GM12878 (cell line): ENCODE results near the gene ATXN2. TPM values are rescaled to one million over a fixed set of nuclear protein-coding genes. Genes with fewer than 3 reads are reported as not detected.

Experiments
- ATAC-seq: fragments of 200-7000 bp; cut with Tn5 transposase; 3 replicates; pipeline ENCODE4 v1.9.1; 2020; ENCODE audit warnings: mild to moderate bottlenecking, moderate library complexity
- BruUV-seq: library from RNA; stranded (reverse); fragments of 400-500 nt; replicated peaks from 2 replicates; lab custom pipeline; 2021; lab: Mats Ljungman, UMichigan
- CTCF ChIA-PET: fragments of 300-600 bp; sonication (Branson Sonifier 250); formaldehyde crosslinking; extraction: SDS; loops from one replicate; lab custom pipeline; 2021; ENCODE audit warnings: inconsistent platforms; lab: Yijun Ruan, JAX
- POLR2A ChIA-PET: fragments of 350-600 bp; formaldehyde crosslinking; extraction: SDS; loops from one replicate; lab custom pipeline; 2021; ENCODE audit warnings: inconsistent platforms; lab: Charles Lee
- RAD21 ChIA-PET: fragments of 300-600 bp; sonication (Branson Sonifier 250); formaldehyde crosslinking; loops from one replicate; lab custom pipeline; 2023; ENCODE audit warnings: antibody characterized with exemption; ENCODE audit not compliant: unreplicated experiment; lab: Charles Lee
- SMC1A ChIA-PET: fragments of 300-600 bp; sonication (Branson Sonifier 250); formaldehyde crosslinking; loops from one replicate; lab custom pipeline; 2023; ENCODE audit not compliant: unreplicated experiment, uncharacterized antibody; lab: Charles Lee
- DNase-seq: peaks from one replicate; pipeline ENCODE4 v3.0.0-alpha.2; 2011; ENCODE audit warnings: low read depth, low spot score
- FAIRE-seq: peaks from 3 replicates; lab custom pipeline; 2011; peaks lifted over from hg19 to GRCh38; lab: Jason Lieb, UNC
- H2AFZ ChIP-seq: 2 replicates; pipeline ENCODE4 v1.6.0; 2011; ENCODE audit warnings: low read depth, low read length, control low read depth; ENCODE audit not compliant: control insufficient read depth
- H3K27ac ChIP-seq: 2 replicates; pipeline ENCODE4 v1.5.1; 2011; ENCODE audit warnings: control low read depth; ENCODE audit not compliant: control insufficient read depth, insufficient read depth
- H3K27me3 ChIP-seq, 2 experiments: replicated peaks in 1 of 2; 2 replicates each; pipeline versions ENCODE4 v1.6.0 to v1.6.1; 2011; ENCODE audit warnings: low read length in 1 of 2; ENCODE audit not compliant: control insufficient read depth in 2 of 2, insufficient read depth in 2 of 2
- H3K36me3 ChIP-seq, 2 experiments: 2 replicates each; pipeline ENCODE4 v1.5.1; 2011; ENCODE audit warnings: low read length in 1 of 2; ENCODE audit not compliant: control insufficient read depth in 2 of 2, insufficient read depth in 2 of 2
- H3K4me1 ChIP-seq: 2 replicates; pipeline ENCODE4 v1.6.1; 2011; ENCODE audit warnings: mild to moderate bottlenecking, low read length, moderate library complexity, mixed read lengths; ENCODE audit not compliant: control insufficient read depth, insufficient read depth
- H3K4me2 ChIP-seq: 2 replicates; pipeline ENCODE4 v1.6.0; 2011; ENCODE audit warnings: control low read depth; ENCODE audit not compliant: control insufficient read depth, insufficient read depth
- H3K4me3 ChIP-seq: fragments of 200-600 bp; sonication (generic); 2 replicates; pipeline ENCODE4 v1.5.1; 2016
- H3K79me2 ChIP-seq: 2 replicates; pipeline ENCODE4 v1.6.0; 2011; ENCODE audit warnings: low read length; ENCODE audit not compliant: control insufficient read depth, insufficient read depth
- H3K9ac ChIP-seq: 2 replicates; pipeline ENCODE4 v1.8.0; 2011; ENCODE audit warnings: low read length, control low read depth, mixed read lengths; ENCODE audit not compliant: control insufficient read depth, insufficient read depth
- H3K9me3 ChIP-seq: replicated peaks from 3 replicates; pipeline ENCODE4 v1.5.1; 2011; ENCODE audit warnings: mild to moderate bottlenecking, low read length; ENCODE audit not compliant: control insufficient read depth, insufficient read depth
- H4K20me1 ChIP-seq: 2 replicates; pipeline ENCODE4 v1.6.0; 2011; ENCODE audit not compliant: control insufficient read depth, insufficient read depth
- ASH2L ChIP-seq: fragments of 300-600, 200-600 bp; sonication (generic); IDR thresholded peaks from 2 replicates; pipeline ENCODE4 v1.6.1; 2017; ENCODE audit warnings: low read depth, mild to moderate bottlenecking, borderline replicate concordance
- BCL11A ChIP-seq: IDR thresholded peaks from 2 replicates; pipeline ENCODE4 v1.6.1; 2011; ENCODE audit warnings: low read depth, low read length
- BCLAF1 ChIP-seq: fragments of 450-650 bp; IDR thresholded peaks from 2 replicates; pipeline ENCODE4 v1.6.1; 2017; ENCODE audit warnings: antibody characterized with exemption, mild to moderate bottlenecking, moderate library complexity
- BMI1 ChIP-seq: fragments of 450-650 bp; IDR thresholded peaks from 2 replicates; pipeline ENCODE4 v1.6.1; 2016; ENCODE audit warnings: mild to moderate bottlenecking, moderate library complexity, borderline replicate concordance
- BRCA1 ChIP-seq: IDR thresholded peaks from 2 replicates; pipeline ENCODE4 v1.6.1; 2011; ENCODE audit warnings: low read depth, low read length, improper control_type of control experiment
- CBFB ChIP-seq: IDR thresholded peaks from 2 replicates; pipeline ENCODE4 v1.6.1; 2016; ENCODE audit warnings: antibody characterized with exemption, low read depth
- CHD4 ChIP-seq: fragments of 200-600 bp; sonication (generic); IDR thresholded peaks from 2 replicates; pipeline ENCODE4 v1.6.1; 2016; ENCODE audit warnings: mild to moderate bottlenecking
- HSF1 ChIP-seq: fragments of 150-350 bp; IDR thresholded peaks from 2 replicates; pipeline ENCODE4 v1.6.1; 2014; ENCODE audit warnings: mild to moderate bottlenecking, low read depth, low read length
- IKZF1 ChIP-seq: fragments of 450-650 bp; conservative IDR thresholded peaks from 2 replicates; pipeline ENCODE4 v1.6.1; 2017; ENCODE audit warnings: antibody characterized with exemption, mild to moderate bottlenecking
- JUNB ChIP-seq: IDR thresholded peaks from 2 replicates; pipeline ENCODE4 v1.6.1; 2016; ENCODE audit warnings: antibody characterized with exemption, mild to moderate bottlenecking
- NFIC ChIP-seq: IDR thresholded peaks from 2 replicates; pipeline ENCODE4 v1.6.1; 2012; ENCODE audit warnings: low read depth, mild to moderate bottlenecking, inconsistent platforms, low read length, moderate library complexity
- NR2F1 ChIP-seq: fragments of 450-650 bp; conservative IDR thresholded peaks from 2 replicates; pipeline ENCODE4 v1.6.1; 2017; ENCODE audit warnings: mild to moderate bottlenecking
- POLR2AphosphoS5 ChIP-seq: IDR thresholded peaks from 2 replicates; pipeline ENCODE4 v1.6.1; 2011; ENCODE audit warnings: mild to moderate bottlenecking, low read length, inconsistent platforms
- STAT3 ChIP-seq: IDR thresholded peaks from 2 replicates; pipeline ENCODE4 v1.6.1; 2011; ENCODE audit warnings: low read depth, low read length, improper control_type of control experiment
- ZNF24 ChIP-seq: fragments of 450-650 bp; IDR thresholded peaks from 2 replicates; pipeline ENCODE4 v1.6.1; 2017; ENCODE audit warnings: antibody characterized with exemption, mild to moderate bottlenecking
- WGBS: methylation state at CpG from one replicate; pipeline ENCODE4 v1.1.6; 2016; ENCODE audit warnings: low lambda C conversion rate; ENCODE audit not compliant: insufficient replicate concordance, insufficient coverage; ENCODE audit errors: missing lambda C conversion rate; 5-methylcytosine and 5-hydroxymethylcytosine counted together
- in situ Hi-C: fragments of 300-500 bp; cut with MboI; formaldehyde crosslinking; loops from 9 replicates; pipeline ENCODE4 v1.14.3; 2018; ENCODE audit warnings: mixed read lengths
- intact Hi-C: fragments of 100-400 bp; cut with micrococcal nuclease; formaldehyde crosslinking; loops from one replicate; pipeline ENCODE4 v1.14.2; 2022; ENCODE audit not compliant: unreplicated experiment
- polyA plus RNA-seq, 11 experiments: library from polyadenylated mRNA; depleted of rRNA in 4 of 11; unstranded in 6 of 11; stranded (reverse) in 5 of 11; fragments of >200 nt; fragmentation: Nextera tagmentation in 4 of 11; fragmentation: Illumina TruSeq in 1 of 11; extraction: Ambion mirVana in 4 of 11; extraction: Trizol in 1 of 11; gene quantifications; 1 replicate in 1 of 11; 2 replicates in 10 of 11; pipeline versions ENCODE4 v1.2.1 to v1.2.3, GENCODE V29; 2011 to 2016; ENCODE audit warnings: inconsistent platforms in 2 of 11, missing spikeins in 2 of 11, low read depth in 1 of 11
- total RNA-seq, 4 experiments: library from RNA; depleted of rRNA in 3 of 4; stranded (reverse); fragments of >200 nt in 3 of 4; fragmentation: Illumina TruSeq in 1 of 4; extraction: Trizol in 1 of 4; gene quantifications; 2 replicates each; pipeline versions ENCODE4 v1.2.1 to v1.2.3, GENCODE V29; 2013 to 2021

Gene ATXN2
- total and polyA plus RNA-seq, 10 of the 15 experiments (the other 5 are each of a cell fraction or from before 2014, with no cell fraction given), result 8.8 to 31.5 (median 19.0) TPM

GRCh38 chr12:111444925-111445725, 154.0 kb downstream of the ATXN2 start (continued):
- no peak for TF ChIP-seq HSF1

GRCh38 chr12:111444314-111444924, 154.7 kb downstream of the ATXN2 start:
- peak overlapping the region; percentile 69 for H3K9ac ChIP-seq
- DNase-seq (peak; percentile 86), ATAC-seq (peak; percentile 78), FAIRE-seq (peak; percentile 91)
- in situ Hi-C loops (loop anchor here (25.0 kb wide), 1 partner anchor 1768 kb away; the partner anchor contains the start of gene TPCN1), intact Hi-C loops (loop anchor here (1.0 kb wide), 3 partner anchors 9 to 45 kb away; partner anchors contain the start of gene SH2B3)
- BruUV-seq, result no TSS peak
- H3K27me3 ChIP-seq, result no peaks in the 10 kb centered on the region
- ChIA-PET CTCF (interaction anchor here (0.8 to 27.3 kb wide), 7 partner anchors 10 to 84 kb away, joined by 3 to 1117 read pairs (median 3); partner anchors contain the start of gene SH2B3), SMC1A (interaction anchor here (1.0 to 7.8 kb wide), 11 partner anchors 7 to 368 kb away, joined by 3 to 104 read pairs (median 11); partner anchors contain the start of gene SH2B3), RAD21 (interaction anchor here (0.8 to 22.6 kb wide), 9 partner anchors 7 to 150 kb away, joined by 3 to 804 read pairs (median 7); partner anchors contain the start of gene SH2B3), POLR2A (interaction anchor here (0.5 to 7.1 kb wide), 10 partner anchors 10 to 758 kb away, joined by 3 to 80 read pairs (median 12); partner anchors contain the start of gene SH2B3)
- H4K20me1 ChIP-seq, result 0 out of 2 replicates have a peak, but pooled peaks cover 2% of the 10 kb centered on the region
- peak overlapping the region; percentile 59; the same call in 1 of the 2 replicates for H3K4me3 ChIP-seq
- peak overlapping the region; percentile 95 for H3K27ac ChIP-seq
- H3K36me3 ChIP-seq, result peaks cover 36 to 58% of the 10 kb centered on the region in 2 experiments
- H3K79me2 ChIP-seq, result peaks cover 67% of the 10 kb centered on the region
- H3K4me1 ChIP-seq, result peaks cover 91% of the 10 kb centered on the region
- 0% methylated on average over 8 of the region's 8 CpGs for WGBS
- no peak overlapping the region for H2AFZ ChIP-seq
- peak overlapping the region; percentile 97 for H3K4me2 ChIP-seq
- no peaks in the 10 kb centered on the region for H3K9me3 ChIP-seq
- TF ChIP-seq BMI1, result peak; percentile 53
- TF ChIP-seq ZNF24, result no peak
- TF ChIP-seq NR2F1, result peak; percentile 75
- TF ChIP-seq BCLAF1, result no peak
- no peak for TF ChIP-seq CHD4
- peak; percentile 94 for TF ChIP-seq JUNB
- peak; percentile 98 for TF ChIP-seq CBFB
- no peak for TF ChIP-seq STAT3
- TF ChIP-seq POLR2AphosphoS5, result peak; percentile 67
- no peak for TF ChIP-seq ASH2L
- no peak for TF ChIP-seq BRCA1
- TF ChIP-seq NFIC, result peak; percentile 96
- no peak for TF ChIP-seq HSF1
- peak; percentile 95 for TF ChIP-seq BCL11A
- TF ChIP-seq IKZF1, result peak; percentile 22
